ENCODE data around the gene HPSE2. TPM values are rescaled to one million over a fixed set of nuclear protein-coding genes. Genes with fewer than 3 reads are reported as not detected.

The HPSE2 gene
- total RNA-seq, 1 experiment from 2014 or later, result not detected

GRCh38 chr10:98533241-98533640 lies 702.4 kb downstream of the HPSE2 start:
- no TSS peak for BruUV-seq (replicated peaks)
- CTCF ChIA-PET, result no interaction called here
- no peak for DNase-seq
- Histone ChIP-seq H3K4me3 (no peak overlapping the region), H3K27me3 (ENCODE audit: insufficient read depth, low read depth) (peaks cover 30% of the 10 kb centered on the region), H3K36me3 (ENCODE audit: low read depth) (no peaks in the 10 kb centered on the region), H3K79me2 (ENCODE audit: low read depth) (no peaks in the 10 kb centered on the region), H3K9me2 (ENCODE audit: insufficient read depth) (no peaks in the 10 kb centered on the region), H3K4me2 (no peak overlapping the region), H3K4me1 (replicated peaks; ENCODE audit: insufficient read depth) (no peaks in the 10 kb centered on the region), H3K9me3 (ENCODE audit: insufficient read depth, low read depth) (no peaks in the 10 kb centered on the region), H4K20me1 (ENCODE audit: insufficient read depth) (no peaks in the 10 kb centered on the region), H3K27ac (no peak overlapping the region), H3F3A (ENCODE audit: insufficient read depth, low read depth) (no peaks in the 10 kb centered on the region), H2AFZ (no peak overlapping the region)
- intact Hi-C loops (cut with micrococcal nuclease; ENCODE audit: unreplicated experiment), result no loop called here
- POLR2A ChIA-PET (ENCODE audit: unreplicated experiment), result no interaction called here
- TF ChIP-seq CTCF (conservative IDR thresholded peaks at IDR 0.05) (no peak), EZH2 (IDR thresholded peaks at IDR 0.05; ENCODE audit: low read depth) (no peak)

GRCh38 chr10:98528805-98529183 lies 706.9 kb downstream of the HPSE2 start:
- no peaks in the 10 kb centered on the region for H3K4me1 ChIP-seq (replicated peaks; ENCODE audit: insufficient read depth)
- no peaks in the 10 kb centered on the region for H3F3A ChIP-seq (ENCODE audit: insufficient read depth, low read depth)
- no peaks in the 10 kb centered on the region for H3K36me3 ChIP-seq (ENCODE audit: low read depth)
- H3K9me3 ChIP-seq (ENCODE audit: insufficient read depth, low read depth), result no peaks in the 10 kb centered on the region
- CTCF ChIA-PET, result no interaction called here
- H3K27me3 ChIP-seq (ENCODE audit: insufficient read depth, low read depth), result peaks cover 57% of the 10 kb centered on the region
- H3K27ac ChIP-seq, result no peak overlapping the region
- intact Hi-C loops (cut with micrococcal nuclease; ENCODE audit: unreplicated experiment), result no loop called here
- no TSS peak for BruUV-seq (replicated peaks)
- H4K20me1 ChIP-seq (ENCODE audit: insufficient read depth), result no peaks in the 10 kb centered on the region
- TF ChIP-seq EZH2 (IDR thresholded peaks at IDR 0.05; ENCODE audit: low read depth) (no peak), CTCF (conservative IDR thresholded peaks at IDR 0.05) (no peak)
- no peak overlapping the region for H3K4me2 ChIP-seq
- DNase-seq, result no peak
- no peak overlapping the region for H3K4me3 ChIP-seq
- H2AFZ ChIP-seq, result no peak overlapping the region
- no peaks in the 10 kb centered on the region for H3K9me2 ChIP-seq (ENCODE audit: insufficient read depth)
- no peaks in the 10 kb centered on the region for H3K79me2 ChIP-seq (ENCODE audit: low read depth)
- POLR2A ChIA-PET (ENCODE audit: unreplicated experiment), result interaction anchor here (0.9 kb wide), 1 partner anchor 1170 kb away, joined by 6 read pairs; no protein-coding TSS in a partner anchor

GRCh38 chr10:98528166-98528804 lies 707.4 kb downstream of the HPSE2 start:
- ChIA-PET POLR2A (ENCODE audit: unreplicated experiment) (interaction anchor here (0.9 kb wide), 1 partner anchor 1171 kb away, joined by 6 read pairs; no protein-coding TSS in a partner anchor), CTCF (no interaction called here)
- Histone ChIP-seq H3K27ac (no peak overlapping the region), H2AFZ (no peak overlapping the region), H3K4me3 (no peak overlapping the region), H3K4me1 (replicated peaks; ENCODE audit: insufficient read depth) (no peaks in the 10 kb centered on the region), H3F3A (ENCODE audit: insufficient read depth, low read depth) (no peaks in the 10 kb centered on the region), H3K36me3 (ENCODE audit: low read depth) (no peaks in the 10 kb centered on the region), H4K20me1 (ENCODE audit: insufficient read depth) (no peaks in the 10 kb centered on the region), H3K9me2 (ENCODE audit: insufficient read depth) (no peaks in the 10 kb centered on the region), H3K9me3 (ENCODE audit: insufficient read depth, low read depth) (no peaks in the 10 kb centered on the region), H3K27me3 (ENCODE audit: insufficient read depth, low read depth) (peaks cover 57% of the 10 kb centered on the region), H3K79me2 (ENCODE audit: low read depth) (no peaks in the 10 kb centered on the region), H3K4me2 (no peak overlapping the region)
- intact Hi-C loops (cut with micrococcal nuclease; ENCODE audit: unreplicated experiment), result no loop called here
- TF ChIP-seq EZH2 (IDR thresholded peaks at IDR 0.05; ENCODE audit: low read depth) (no peak), CTCF (conservative IDR thresholded peaks at IDR 0.05) (no peak)
- no TSS peak for BruUV-seq (replicated peaks)
- no peak for DNase-seq

Measured in PC-9 (cell line).